Measurements from ENCODE around the gene GPR39. TPM values are rescaled to one million over a fixed set of nuclear protein-coding genes. Genes with fewer than 3 reads are reported as not detected.

GPR39 gene
- total RNA-seq, 1 experiment from 2014 or later, result 0.50 TPM

DNA sequence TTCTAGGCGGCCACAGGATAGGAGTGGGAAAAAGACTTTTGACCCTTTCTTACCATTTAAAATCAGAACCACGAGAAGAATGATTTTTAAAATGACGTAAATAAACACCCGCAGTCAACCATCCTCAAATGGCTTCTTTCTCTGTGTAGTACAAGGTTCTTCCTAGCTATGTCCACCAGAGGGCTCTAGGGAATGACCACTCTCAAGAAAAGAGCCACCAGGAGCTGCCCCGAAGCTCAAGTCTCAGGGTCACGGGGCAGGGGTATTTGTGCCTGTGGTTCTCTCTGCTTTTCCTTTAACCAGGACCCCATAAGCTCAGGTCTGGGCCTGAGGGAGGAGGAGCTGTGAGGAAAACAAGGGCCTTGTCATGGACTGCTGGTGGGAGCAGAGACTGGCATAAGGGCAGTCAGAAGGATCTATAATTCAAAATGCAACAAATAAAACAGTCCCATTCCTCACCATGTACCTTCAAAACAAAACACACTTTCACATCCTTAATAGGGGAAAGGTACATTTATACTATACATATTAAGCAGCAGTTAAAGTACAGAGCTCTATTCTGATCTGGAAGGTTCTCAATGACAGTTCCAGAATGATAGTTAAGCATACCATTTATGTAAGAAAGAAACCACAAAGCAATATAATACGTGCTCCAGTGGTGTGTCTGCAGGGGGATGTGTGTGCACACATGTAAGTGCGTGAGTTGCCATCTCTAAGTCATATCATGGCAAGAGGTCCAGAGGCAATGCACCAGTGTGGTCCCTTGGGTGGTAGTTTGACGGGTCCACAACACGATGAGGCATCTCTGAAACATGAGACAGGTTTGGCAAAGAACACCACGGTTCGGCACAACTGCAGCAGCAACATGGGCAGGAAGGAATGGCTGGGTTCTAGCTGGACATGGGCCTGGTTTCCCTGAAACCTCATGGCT lies 234.8 kb downstream of the GPR39 start:
- no peak overlapping the region for H2AFZ ChIP-seq (ENCODE audit: low read length)
- H3K4ac ChIP-seq (ENCODE audit: low read depth, low read length), result no peak overlapping the region
- no peak overlapping the region for H2BK5ac ChIP-seq (ENCODE audit: insufficient read length, low read length)
- H3K9ac ChIP-seq (ENCODE audit: extremely low read depth, insufficient read length, low read length), result no peak overlapping the region
- WGBS (ENCODE audit: extremely low coverage, insufficient read length, low lambda C conversion rate), result no CpG with 5 or more reads among the region's 12 CpGs
- no peak overlapping the region for H4K91ac ChIP-seq (ENCODE audit: insufficient read length, low read depth, low read length)
- H2BK15ac ChIP-seq (ENCODE audit: low read depth, low read length), result no peak overlapping the region
- H3K79me2 ChIP-seq (ENCODE audit: insufficient read depth, low read length), result no peaks in the 10 kb centered on the region
- no peak overlapping the region for H3K18ac ChIP-seq (ENCODE audit: insufficient read length, low read depth, low read length)
- H3K9me3 ChIP-seq (ENCODE audit: control insufficient read depth, low read depth, low read length), result no peaks in the 10 kb centered on the region
- peaks cover 23 to 33% of the 10 kb centered on the region in 2 experiments for H3K4me1 Mint-ChIP-seq
- H2BK120ac ChIP-seq (ENCODE audit: low read depth, low read length, poor library complexity, severe bottlenecking), result no peak overlapping the region
- H3K4me3 Mint-ChIP-seq, result no peak overlapping the region
- H3K23me2 ChIP-seq (ENCODE audit: insufficient read length, low read depth, low read length, poor library complexity, severe bottlenecking), result no peaks in the 10 kb centered on the region
- TF ChIP-seq, protein P1, sequence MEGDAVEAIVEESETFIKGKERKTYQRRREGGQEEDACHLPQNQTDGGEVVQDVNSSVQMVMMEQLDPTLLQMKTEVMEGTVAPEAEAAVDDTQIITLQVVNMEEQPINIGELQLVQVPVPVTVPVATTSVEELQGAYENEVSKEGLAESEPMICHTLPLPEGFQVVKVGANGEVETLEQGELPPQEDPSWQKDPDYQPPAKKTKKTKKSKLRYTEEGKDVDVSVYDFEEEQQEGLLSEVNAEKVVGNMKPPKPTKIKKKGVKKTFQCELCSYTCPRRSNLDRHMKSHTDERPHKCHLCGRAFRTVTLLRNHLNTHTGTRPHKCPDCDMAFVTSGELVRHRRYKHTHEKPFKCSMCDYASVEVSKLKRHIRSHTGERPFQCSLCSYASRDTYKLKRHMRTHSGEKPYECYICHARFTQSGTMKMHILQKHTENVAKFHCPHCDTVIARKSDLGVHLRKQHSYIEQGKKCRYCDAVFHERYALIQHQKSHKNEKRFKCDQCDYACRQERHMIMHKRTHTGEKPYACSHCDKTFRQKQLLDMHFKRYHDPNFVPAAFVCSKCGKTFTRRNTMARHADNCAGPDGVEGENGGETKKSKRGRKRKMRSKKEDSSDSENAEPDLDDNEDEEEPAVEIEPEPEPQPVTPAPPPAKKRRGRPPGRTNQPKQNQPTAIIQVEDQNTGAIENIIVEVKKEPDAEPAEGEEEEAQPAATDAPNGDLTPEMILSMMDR (conservative IDR thresholded peaks at IDR 0.05), result peak; percentile 79
- no peaks in the 10 kb centered on the region for H3K79me1 ChIP-seq (ENCODE audit: insufficient read depth, low read depth, low read length, poor library complexity, severe bottlenecking)
- H2BK12ac ChIP-seq (ENCODE audit: insufficient read length, low read depth, low read length), result no peak overlapping the region
- H3T11ph ChIP-seq (ENCODE audit: low read length), result no peak overlapping the region
- H3K27me3 ChIP-seq (ENCODE audit: insufficient read depth, low read length), result no peaks in the 10 kb centered on the region
- H3K14ac ChIP-seq (ENCODE audit: insufficient read depth, low read length), result no peak overlapping the region
- no peaks in the 10 kb centered on the region for H3K9me3 Mint-ChIP-seq
- DNase-seq, result peak; percentile 59
- H3K27ac ChIP-seq (ENCODE audit: insufficient read length, low read depth, low read length), result no peak overlapping the region
- H3K23ac ChIP-seq (ENCODE audit: insufficient read length, low read depth, low read length), result no peak overlapping the region
- no peak overlapping the region for H4K8ac ChIP-seq (replicated peaks; ENCODE audit: insufficient read length, low read depth, low read length)
- H4K20me1 ChIP-seq (ENCODE audit: control insufficient read depth, insufficient read depth, insufficient read length), result no peaks in the 10 kb centered on the region
- H3K36me3 Mint-ChIP-seq (ENCODE audit: insufficient read depth in 1 of 3, low read depth in 3 of 3), result no peaks in the 10 kb centered on the region
- no peak overlapping the region for H3K27ac Mint-ChIP-seq
- no peak overlapping the region for H2BK20ac ChIP-seq (ENCODE audit: low read depth, low read length, poor library complexity, severe bottlenecking)
- H3K4me2 ChIP-seq (ENCODE audit: insufficient read depth, insufficient read length, low read length), result no peak overlapping the region
- H4K5ac ChIP-seq (ENCODE audit: insufficient read length, low read depth, low read length), result no peak overlapping the region
- no peak overlapping the region for H2AK5ac ChIP-seq (ENCODE audit: insufficient read length, low read length)
- no peaks in the 10 kb centered on the region for H3K27me3 Mint-ChIP-seq (ENCODE audit: low read depth)
- no peaks in the 10 kb centered on the region for H3K4me1 ChIP-seq (ENCODE audit: insufficient read depth, low read length)
- no peak overlapping the region for H3K56ac ChIP-seq (ENCODE audit: insufficient read length, low read depth, low read length)

Data from H9 (cell line).